NT2/D1 (cell line): Measurements from ENCODE around the gene ADAM33.

Experiments used
- DNase-seq: peaks from one replicate; pipeline ENCODE4 v3.0.0-alpha.2; 2011; ENCODE audit warnings: low read depth, low spot score
- H3K27me3 ChIP-seq: 2 replicates; pipeline ENCODE4 v1.6.0; 2011; ENCODE audit warnings: mild to moderate bottlenecking; ENCODE audit not compliant: insufficient read length, insufficient read depth
- H3K36me3 ChIP-seq: 2 replicates; pipeline ENCODE4 v1.6.1; 2011; ENCODE audit warnings: mild to moderate bottlenecking, low read length, mixed read lengths; ENCODE audit not compliant: insufficient read depth, insufficient read length
- H3K4me1 ChIP-seq: 2 replicates; pipeline ENCODE4 v1.5.1; 2011; ENCODE audit not compliant: insufficient read depth, insufficient read length
- H3K4me3 ChIP-seq: 2 replicates; pipeline ENCODE4 v1.5.1; 2011; ENCODE audit warnings: low read depth; ENCODE audit not compliant: insufficient read length
- H3K9ac ChIP-seq: 2 replicates; pipeline ENCODE4 v1.6.0; 2011; ENCODE audit warnings: low read depth; ENCODE audit not compliant: insufficient read length
- H3K9me3 ChIP-seq: 2 replicates; pipeline ENCODE4 v1.5.1; 2011; ENCODE audit warnings: mild to moderate bottlenecking, low read length; ENCODE audit not compliant: insufficient read depth
- SUZ12 ChIP-seq: IDR thresholded peaks from 2 replicates; pipeline ENCODE4 v1.6.1; 2011; ENCODE audit not compliant: insufficient read length, insufficient read depth; ENCODE audit errors: extremely low read depth
- YY1 ChIP-seq: IDR thresholded peaks from 2 replicates; pipeline ENCODE4 v1.6.1; 2011; ENCODE audit not compliant: insufficient read length, insufficient read depth
- ZNF274 ChIP-seq: IDR thresholded peaks from 2 replicates; pipeline ENCODE4 v1.6.1; 2011; ENCODE audit warnings: mild to moderate bottlenecking, low read depth, low read length

ADAM33 gene

DNA sequence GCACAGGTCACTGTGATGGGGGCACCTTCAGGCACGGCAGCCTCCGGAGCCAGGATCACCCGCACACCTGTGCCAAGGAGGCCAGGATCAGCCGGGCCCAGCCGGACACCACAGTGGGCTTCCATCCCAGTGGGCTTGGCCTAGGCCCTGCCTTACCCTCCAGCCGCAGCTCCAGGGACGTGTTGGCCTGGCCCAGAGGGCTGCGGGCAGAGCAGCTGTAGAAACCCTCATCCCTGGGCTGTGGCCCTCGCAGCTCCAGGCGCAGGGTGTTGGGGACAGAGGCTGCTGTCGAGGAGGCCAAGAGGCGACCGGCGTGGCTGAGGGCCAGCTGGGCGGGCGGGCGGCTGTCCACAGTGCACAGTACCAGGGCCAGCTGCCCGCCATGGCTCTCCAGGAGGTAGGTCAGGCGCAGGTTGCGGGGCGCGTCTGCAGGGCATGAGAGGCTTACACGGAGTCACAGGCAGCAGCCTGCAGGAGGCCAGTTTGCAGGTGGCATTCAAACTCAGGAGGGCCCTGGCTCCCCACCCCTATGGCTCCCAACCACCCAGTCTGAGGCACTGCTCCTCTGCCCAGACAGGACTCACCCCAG, 11.0 kb upstream of the ADAM33 start:
- Histone ChIP-seq H3K9me3 (peaks cover 7% of the 10 kb centered on the region; the same call in 1 of the 2 replicates), H3K4me1 (peaks cover 10% of the 10 kb centered on the region), H3K27me3 (no peaks in the 10 kb centered on the region), H3K9ac (no peak overlapping the region), H3K4me3 (no peak overlapping the region), H3K36me3 (no peaks in the 10 kb centered on the region)
- TF ChIP-seq YY1 (no peak), ZNF274 (no peak), SUZ12 (no peak)
- DNase-seq, result no peak

DNA sequence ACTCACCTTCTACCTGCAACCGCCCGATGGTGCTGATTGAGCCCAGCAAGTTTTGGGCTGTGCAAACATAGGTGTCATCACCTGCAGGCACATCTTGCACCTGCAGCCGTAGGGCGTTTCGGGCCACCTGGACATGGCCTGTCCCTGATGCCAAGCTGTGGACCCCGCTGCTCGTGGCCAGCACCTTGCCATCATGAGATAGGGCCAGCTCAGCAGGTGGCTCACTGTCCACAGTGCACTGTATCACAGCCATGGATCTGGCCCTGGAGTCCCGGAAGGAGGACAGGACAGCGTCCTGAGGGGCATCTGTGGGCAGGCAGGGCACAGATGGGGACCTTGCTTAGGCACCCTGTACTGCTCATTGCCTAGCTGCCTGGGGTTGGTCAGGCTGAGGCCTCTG, 10.1 kb upstream of the ADAM33 start:
- peaks cover under 1% of the 10 kb centered on the region for H3K4me1 ChIP-seq
- no peaks in the 10 kb centered on the region for H3K27me3 ChIP-seq
- TF ChIP-seq SUZ12 (no peak), YY1 (no peak), ZNF274 (no peak)
- H3K9me3 ChIP-seq, result peaks cover 7% of the 10 kb centered on the region; the same call in 1 of the 2 replicates
- no peak overlapping the region for H3K4me3 ChIP-seq
- H3K9ac ChIP-seq, result no peak overlapping the region
- H3K36me3 ChIP-seq, result no peaks in the 10 kb centered on the region
- no peak for DNase-seq

DNA sequence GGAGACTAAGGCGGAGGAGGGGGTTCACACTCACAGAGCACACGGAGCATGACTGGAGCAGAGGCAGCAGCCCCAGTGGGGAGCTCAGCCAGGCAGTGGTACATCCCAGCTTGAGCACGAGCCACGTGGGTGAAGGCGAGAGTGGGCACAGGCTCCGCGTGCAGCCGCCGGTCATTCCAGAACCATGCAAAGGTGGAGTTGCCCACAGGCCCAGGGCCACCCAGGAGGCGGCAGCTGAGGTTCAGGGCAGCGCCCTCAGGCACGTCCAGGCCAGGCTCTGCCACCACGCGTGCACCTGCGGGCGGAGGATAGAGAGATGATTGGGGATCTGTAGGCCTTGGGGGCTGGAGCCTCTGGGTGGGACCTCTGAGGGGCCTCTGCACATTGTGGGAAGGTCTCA, 9.5 kb upstream of the ADAM33 start:
- Histone ChIP-seq H3K27me3 (no peaks in the 10 kb centered on the region), H3K4me3 (no peak overlapping the region)
- TF ChIP-seq SUZ12 (no peak), ZNF274 (no peak), YY1 (no peak)

DNA sequence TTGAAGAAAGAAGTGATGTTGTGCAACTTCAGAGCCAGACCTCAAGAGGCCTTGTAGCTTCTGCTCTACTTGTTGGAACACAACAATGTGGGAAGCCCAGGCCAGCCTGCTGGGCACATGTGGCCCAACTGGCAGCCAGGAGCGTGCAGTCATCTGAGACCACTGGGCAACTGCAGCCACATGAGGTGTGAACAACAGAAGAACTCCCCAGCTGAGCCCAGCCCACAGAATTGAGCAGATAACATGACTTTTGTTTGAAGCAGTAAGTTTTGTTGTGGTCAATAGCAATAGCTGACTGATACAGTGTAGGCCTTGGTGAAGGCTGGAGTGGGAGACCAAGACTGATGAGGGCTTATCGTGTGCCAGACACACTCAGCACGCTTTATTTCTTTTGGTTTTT, 8.6 kb upstream of the ADAM33 start:
- TF ChIP-seq YY1 (no peak), SUZ12 (no peak), ZNF274 (no peak)
- Histone ChIP-seq H3K36me3 (no peaks in the 10 kb centered on the region), H3K4me3 (no peak overlapping the region), H3K9me3 (no peaks in the 10 kb centered on the region), H3K9ac (no peak overlapping the region), H3K27me3 (no peaks in the 10 kb centered on the region), H3K4me1 (no peaks in the 10 kb centered on the region)
- no peak for DNase-seq

More for the DNA sequence above, 9.5 kb upstream of the ADAM33 start:
- peaks cover 3% of the 10 kb centered on the region; the same call in 1 of the 2 replicates for H3K9me3 ChIP-seq
- no peaks in the 10 kb centered on the region for H3K4me1 ChIP-seq
- DNase-seq, result no peak
- no peaks in the 10 kb centered on the region for H3K36me3 ChIP-seq
- no peak overlapping the region for H3K9ac ChIP-seq

DNA sequence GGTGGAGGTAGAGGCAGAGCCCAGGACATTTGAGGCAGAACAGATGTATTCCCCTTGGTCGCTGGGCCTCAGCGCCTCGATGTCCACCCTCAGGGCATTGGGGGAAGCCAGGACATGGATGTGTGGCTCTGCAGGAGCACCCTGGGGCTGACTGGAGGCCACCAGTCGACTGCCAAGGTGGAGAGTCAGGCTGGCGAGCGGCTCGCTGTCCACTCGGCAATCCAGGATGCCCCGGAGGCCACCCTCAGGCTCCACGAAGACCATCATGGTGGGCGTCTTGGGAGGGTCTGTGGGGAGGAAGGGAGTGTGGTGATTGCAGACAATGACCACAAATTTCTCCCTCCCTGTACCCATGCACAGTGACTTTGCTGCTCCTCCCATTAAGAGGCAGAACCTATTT, 8.2 kb upstream of the ADAM33 start:
- Histone ChIP-seq H3K9ac (no peak overlapping the region), H3K4me3 (no peak overlapping the region), H3K4me1 (no peaks in the 10 kb centered on the region), H3K36me3 (no peaks in the 10 kb centered on the region), H3K27me3 (no peaks in the 10 kb centered on the region), H3K9me3 (no peaks in the 10 kb centered on the region)
- TF ChIP-seq SUZ12, result no peak
- TF ChIP-seq YY1, result no peak
- no peak for TF ChIP-seq ZNF274
- DNase-seq, result no peak

DNA sequence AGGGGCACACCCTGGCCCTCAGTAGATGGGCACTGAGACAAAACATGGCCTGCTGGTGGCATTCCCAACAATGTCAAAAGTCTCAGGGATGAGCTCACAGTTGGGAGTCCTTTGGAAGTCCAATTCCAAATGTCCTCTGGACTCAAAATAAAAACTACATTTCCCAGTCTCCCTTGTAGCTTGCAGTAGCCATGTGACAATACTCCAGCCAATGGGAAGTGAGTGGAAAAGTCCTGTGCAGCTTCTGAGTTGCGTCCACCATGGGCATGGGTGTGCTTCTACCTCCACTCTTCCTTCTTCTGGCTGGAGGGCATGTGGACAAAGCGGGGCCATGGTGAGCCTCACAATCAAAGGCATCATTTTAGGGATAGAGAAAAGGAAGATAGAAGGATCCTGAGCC, 5.8 kb upstream of the ADAM33 start:
- no peaks in the 10 kb centered on the region for H3K36me3 ChIP-seq
- no peaks in the 10 kb centered on the region for H3K4me1 ChIP-seq
- no peaks in the 10 kb centered on the region for H3K27me3 ChIP-seq
- H3K9ac ChIP-seq, result no peak overlapping the region
- no peak overlapping the region for H3K4me3 ChIP-seq
- H3K9me3 ChIP-seq, result no peaks in the 10 kb centered on the region
- DNase-seq, result no peak
- TF ChIP-seq SUZ12, result no peak
- TF ChIP-seq ZNF274, result no peak
- no peak for TF ChIP-seq YY1

DNA sequence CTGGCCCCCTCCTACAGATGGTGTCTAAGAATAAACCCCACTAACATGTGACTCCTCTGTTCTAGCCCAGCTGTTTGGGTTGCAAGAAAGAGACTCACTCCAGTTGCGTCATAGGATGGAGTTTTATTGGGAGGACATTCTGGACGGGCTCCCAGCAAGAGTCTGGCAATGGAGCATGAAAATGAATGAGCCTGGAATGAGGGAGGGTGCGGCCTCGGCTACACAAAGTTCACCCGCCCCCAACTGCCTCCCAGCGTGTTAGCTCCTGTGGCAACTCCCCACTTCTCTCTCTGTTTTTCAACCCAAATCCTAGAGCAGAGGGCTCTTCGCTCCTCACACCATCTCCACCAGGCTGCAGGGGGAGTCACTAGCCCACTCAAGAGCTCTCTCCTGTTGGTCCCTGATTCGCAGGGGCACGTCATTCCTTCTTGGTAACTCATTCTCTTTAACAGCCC, 5.1 kb upstream of the ADAM33 start:
- H3K27me3 ChIP-seq, result no peaks in the 10 kb centered on the region
- H3K9ac ChIP-seq, result no peak overlapping the region
- DNase-seq, result no peak
- no peaks in the 10 kb centered on the region for H3K4me1 ChIP-seq
- H3K36me3 ChIP-seq, result no peaks in the 10 kb centered on the region
- H3K4me3 ChIP-seq, result no peak overlapping the region
- no peaks in the 10 kb centered on the region for H3K9me3 ChIP-seq
- TF ChIP-seq SUZ12, result no peak
- TF ChIP-seq YY1, result no peak
- TF ChIP-seq ZNF274, result no peak
